Measurements from ENCODE around the gene ADORA1.

Gene ADORA1

DNA sequence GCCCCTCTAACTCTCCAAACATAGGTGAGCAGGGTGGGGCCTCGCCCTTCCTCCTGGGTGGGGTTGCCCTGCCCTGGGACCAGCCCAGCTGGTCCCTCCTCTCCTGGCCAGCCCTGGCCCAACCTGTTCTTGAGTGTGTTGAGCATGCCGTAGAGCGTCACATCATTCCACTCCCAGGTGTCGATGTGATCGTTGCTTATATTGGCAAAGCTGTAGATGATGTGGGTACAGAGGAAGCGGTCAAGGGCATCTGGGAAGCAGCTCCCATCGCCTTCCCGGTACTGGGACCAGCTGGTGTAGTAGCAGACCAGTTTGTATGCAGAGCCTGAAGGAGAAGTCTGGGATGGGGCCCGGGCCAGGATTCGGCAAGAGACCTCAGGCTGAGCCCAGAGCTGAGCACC lies 57.5 kb downstream of the ADORA1 start:
- no peaks in the 10 kb centered on the region for H3K27me3 ChIP-seq (ENCODE audit: control insufficient read depth in 1 of 2, insufficient read depth in 2 of 2, low read length in 2 of 2)
- no peaks in the 10 kb centered on the region for H3K9me3 ChIP-seq (ENCODE audit: control insufficient read depth in 2 of 2, low read length in 2 of 2)
- no peak overlapping the region for H3K4me3 ChIP-seq (ENCODE audit: low read length in 2 of 2)
- H3K27ac ChIP-seq (ENCODE audit: low read length) = no peak overlapping the region
- H3K9ac ChIP-seq (ENCODE audit: low read length in 2 of 2) = no peak overlapping the region
- H3K36me3 ChIP-seq (ENCODE audit: control insufficient read depth in 2 of 2, insufficient read depth in 2 of 2, low read length in 2 of 2) = no peaks in the 10 kb centered on the region
- H3K4me1 ChIP-seq (ENCODE audit: control insufficient read depth, insufficient read depth, low read length) = no peaks in the 10 kb centered on the region

DNA sequence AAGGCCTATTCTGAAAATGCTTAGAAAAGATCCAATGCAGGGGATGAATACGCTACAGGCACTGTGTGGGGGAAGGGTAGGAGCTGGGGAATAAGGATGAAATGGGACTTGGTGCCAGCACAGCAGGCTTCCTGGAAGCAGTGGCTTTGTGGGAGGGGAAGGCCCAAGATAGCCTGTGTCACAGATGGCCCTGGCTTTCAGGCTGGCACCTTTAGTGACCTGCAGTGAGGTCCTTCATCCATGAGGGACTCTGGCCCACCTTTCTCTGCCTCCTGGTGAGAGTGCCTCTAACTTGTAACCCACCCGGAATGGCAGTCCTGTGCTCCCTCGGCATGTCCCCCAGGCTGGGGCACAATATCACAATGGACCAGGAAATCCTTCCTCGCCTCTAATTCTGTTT lies 58.1 kb downstream of the ADORA1 start:
- H3K4me1 ChIP-seq (ENCODE audit: control insufficient read depth, insufficient read depth, low read length) = no peaks in the 10 kb centered on the region
- H3K9me3 ChIP-seq (ENCODE audit: control insufficient read depth in 2 of 2, low read length in 2 of 2) = no peaks in the 10 kb centered on the region
- H3K27me3 ChIP-seq (ENCODE audit: control insufficient read depth in 1 of 2, insufficient read depth in 2 of 2, low read length in 2 of 2) = no peaks in the 10 kb centered on the region
- H3K36me3 ChIP-seq (ENCODE audit: control insufficient read depth in 2 of 2, insufficient read depth in 2 of 2, low read length in 2 of 2) = no peaks in the 10 kb centered on the region
- no peak overlapping the region for H3K4me3 ChIP-seq (ENCODE audit: low read length in 2 of 2)
- H3K27ac ChIP-seq (ENCODE audit: low read length) = no peak overlapping the region
- H3K9ac ChIP-seq (ENCODE audit: low read length in 2 of 2) = no peak overlapping the region

DNA sequence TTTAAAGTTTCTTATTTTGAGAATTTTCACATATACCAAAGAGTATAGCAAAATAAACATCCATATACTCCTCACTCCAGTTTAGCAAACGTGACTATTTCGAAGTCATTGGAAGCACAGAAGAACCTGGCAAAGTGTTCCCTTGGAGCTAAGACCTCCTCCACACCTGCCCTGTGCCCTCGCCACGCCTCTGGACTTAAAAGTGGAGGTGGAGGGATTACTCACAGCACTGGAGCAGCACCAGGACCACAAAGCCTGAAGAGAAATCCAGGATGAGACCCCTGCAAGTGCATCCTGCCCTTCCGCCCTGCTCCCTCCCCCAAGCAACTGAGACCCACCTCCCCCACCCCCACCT lies 58.5 kb downstream of the ADORA1 start:
- Histone ChIP-seq H3K27ac (ENCODE audit: low read length) (no peak overlapping the region), H3K27me3 (ENCODE audit: control insufficient read depth in 1 of 2, insufficient read depth in 2 of 2, low read length in 2 of 2) (no peaks in the 10 kb centered on the region), H3K9me3 (ENCODE audit: control insufficient read depth in 2 of 2, low read length in 2 of 2) (no peaks in the 10 kb centered on the region), H3K4me3 (ENCODE audit: low read length in 2 of 2) (no peak overlapping the region), H3K9ac (ENCODE audit: low read length in 2 of 2) (no peak overlapping the region), H3K4me1 (ENCODE audit: control insufficient read depth, insufficient read depth, low read length) (no peaks in the 10 kb centered on the region), H3K36me3 (ENCODE audit: control insufficient read depth in 2 of 2, insufficient read depth in 2 of 2, low read length in 2 of 2) (no peaks in the 10 kb centered on the region)

DNA sequence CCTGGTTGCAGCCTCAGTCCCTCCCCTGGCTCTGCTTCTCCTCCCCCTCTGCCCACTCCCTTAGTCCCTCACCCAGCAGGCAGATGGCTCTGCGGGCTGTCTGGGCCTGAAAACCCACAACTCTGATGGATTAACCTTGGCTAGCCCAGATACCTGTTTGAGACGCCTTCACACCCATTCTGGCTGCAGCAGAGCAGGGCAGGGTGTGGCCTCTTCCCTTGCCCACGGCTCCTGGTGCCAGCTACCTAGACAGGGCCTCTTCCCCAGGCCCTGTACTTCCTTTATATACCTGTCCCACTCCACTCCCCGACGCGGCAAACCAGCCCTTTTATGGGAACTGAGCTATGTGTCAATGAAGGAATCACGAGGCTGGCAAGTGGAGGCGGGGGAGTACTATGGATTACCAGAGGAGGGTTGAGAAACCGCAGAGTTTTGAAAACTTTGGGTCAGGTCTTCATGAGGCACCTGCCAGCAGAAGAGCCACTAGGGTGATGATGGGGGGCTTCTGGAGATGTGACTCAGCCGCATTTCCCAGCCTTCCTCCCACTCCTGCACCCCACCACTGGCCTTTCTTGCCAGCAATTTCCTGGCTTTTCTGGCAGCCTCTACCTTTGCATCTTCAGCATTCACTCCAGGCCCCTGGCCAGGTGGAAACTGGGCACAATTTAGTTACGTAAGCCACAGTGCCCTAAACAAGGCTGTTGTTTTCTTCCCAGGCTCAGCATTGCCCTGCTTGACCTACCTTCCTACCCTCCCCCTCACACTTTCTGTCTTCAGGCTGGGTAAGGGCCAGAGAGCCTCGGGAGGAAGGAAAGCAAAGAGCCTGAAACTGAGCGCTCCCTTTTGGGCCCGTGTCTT lies 59.1 kb downstream of the ADORA1 start, which contains the start of gene CHI3L1:
Gene CHI3L1, minus strand, starts transcription at position 259 of the 858 bp plus-strand sequence. Its CDS starts 81 bp downstream, at position 178.
- H3K4me1 ChIP-seq (ENCODE audit: control insufficient read depth, insufficient read depth, low read length) = no peaks in the 10 kb centered on the region
- peak within 1 kb of the TSS in 1 of 2 donors; percentile 29 for H3K9ac ChIP-seq (ENCODE audit: low read length in 2 of 2)
- no peak within 1 kb of the TSS for H3K4me3 ChIP-seq (ENCODE audit: low read length in 2 of 2)
- no peak within 1 kb of the TSS for H3K27ac ChIP-seq (ENCODE audit: low read length)
- H3K27me3 ChIP-seq (ENCODE audit: control insufficient read depth in 1 of 2, insufficient read depth in 2 of 2, low read length in 2 of 2) = no peaks in the 10 kb centered on the region
- H3K36me3 ChIP-seq (ENCODE audit: control insufficient read depth in 2 of 2, insufficient read depth in 2 of 2, low read length in 2 of 2) = no peaks in the 10 kb centered on the region
- H3K9me3 ChIP-seq (ENCODE audit: control insufficient read depth in 2 of 2, low read length in 2 of 2) = no peaks in the 10 kb centered on the region

DNA sequence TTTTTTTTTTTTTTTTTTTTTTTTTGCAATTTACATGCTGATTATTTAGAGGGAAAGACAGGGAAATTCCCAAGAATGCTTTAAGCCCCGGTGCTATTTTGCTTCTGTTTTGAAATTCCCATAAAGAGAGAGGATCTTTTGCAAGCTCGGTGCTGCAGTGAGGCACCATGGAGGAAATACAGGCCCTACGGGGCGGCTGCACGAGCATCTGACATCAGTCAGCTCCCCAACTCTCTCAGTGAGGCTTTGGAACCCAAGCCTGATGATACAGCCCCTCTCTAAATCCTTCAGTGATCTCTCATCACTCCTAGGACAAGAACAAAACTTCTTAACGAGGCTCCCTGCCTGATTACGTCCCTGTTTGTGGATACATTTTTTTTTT lies 59.8 kb downstream of the ADORA1 start:
- no peaks in the 10 kb centered on the region for H3K9me3 ChIP-seq (ENCODE audit: control insufficient read depth in 2 of 2, low read length in 2 of 2)
- no peak overlapping the region for H3K4me3 ChIP-seq (ENCODE audit: low read length in 2 of 2)
- H3K4me1 ChIP-seq (ENCODE audit: control insufficient read depth, insufficient read depth, low read length) = no peaks in the 10 kb centered on the region
- H3K9ac ChIP-seq (ENCODE audit: low read length in 2 of 2) = peak overlapping the region in 1 of 2 donors; percentile 29
- no peak overlapping the region for H3K27ac ChIP-seq (ENCODE audit: low read length)
- H3K27me3 ChIP-seq (ENCODE audit: control insufficient read depth in 1 of 2, insufficient read depth in 2 of 2, low read length in 2 of 2) = no peaks in the 10 kb centered on the region
- no peaks in the 10 kb centered on the region for H3K36me3 ChIP-seq (ENCODE audit: control insufficient read depth in 2 of 2, insufficient read depth in 2 of 2, low read length in 2 of 2)

DNA sequence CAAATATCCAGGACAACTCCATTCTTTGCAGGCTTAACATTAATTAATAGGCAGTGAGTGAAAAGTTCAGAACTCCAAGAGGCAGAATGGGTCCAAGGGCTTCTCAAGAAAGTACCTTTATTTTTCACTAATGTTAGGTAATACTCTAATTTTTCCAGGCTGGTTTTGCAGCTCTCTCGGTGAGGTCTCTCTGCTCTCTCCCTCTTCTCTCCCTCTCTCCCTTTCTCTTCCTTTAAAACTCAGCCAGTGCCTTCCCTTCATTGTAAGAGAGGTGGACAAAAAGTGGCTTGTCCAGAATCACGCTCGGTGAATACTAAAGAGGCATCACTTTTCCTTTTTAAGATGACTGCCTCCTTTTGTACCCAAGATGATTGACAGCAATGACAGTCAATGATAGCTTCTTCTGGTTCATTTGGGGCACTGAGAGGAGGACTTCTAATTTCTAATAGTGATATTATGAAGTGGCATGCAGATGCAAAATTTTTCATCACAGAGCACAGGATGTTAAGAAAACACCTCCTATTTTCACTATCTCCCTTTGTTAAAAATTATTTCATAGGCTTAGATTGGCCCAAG lies 60.3 kb downstream of the ADORA1 start:
- H3K27ac ChIP-seq (ENCODE audit: low read length) = no peak overlapping the region

DNA sequence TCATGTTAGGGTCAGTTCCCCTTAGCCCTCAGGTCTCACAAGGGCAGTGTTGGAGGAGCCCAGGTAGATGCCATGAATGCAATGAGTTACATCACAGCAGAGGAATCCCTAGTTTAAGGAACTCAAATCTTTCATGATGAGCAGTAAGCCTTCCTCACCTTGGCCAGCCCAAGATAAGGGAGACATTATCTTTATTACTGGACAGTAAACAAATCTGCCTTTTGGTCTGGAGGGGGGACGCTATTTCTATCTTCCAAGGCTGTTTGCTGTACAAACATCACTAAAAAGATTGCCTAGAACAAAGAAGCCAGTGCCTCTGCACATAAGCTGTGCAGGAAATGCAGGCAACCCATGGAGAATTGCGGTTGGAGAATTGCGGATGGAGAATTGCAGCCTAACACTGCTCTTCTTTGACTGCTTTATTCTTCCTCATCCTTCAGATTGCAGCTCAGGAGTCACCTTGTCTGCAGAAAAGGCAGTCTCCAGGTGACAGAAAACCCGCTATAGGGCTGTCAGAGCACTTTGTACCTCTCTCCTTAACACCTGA lies 61.2 kb downstream of the ADORA1 start:
- no peaks in the 10 kb centered on the region for H3K27me3 ChIP-seq (ENCODE audit: control insufficient read depth in 1 of 2, insufficient read depth in 2 of 2, low read length in 2 of 2)
- H3K27ac ChIP-seq (ENCODE audit: low read length) = no peak overlapping the region
- H3K36me3 ChIP-seq (ENCODE audit: control insufficient read depth in 2 of 2, insufficient read depth in 2 of 2, low read length in 2 of 2) = no peaks in the 10 kb centered on the region
- H3K4me1 ChIP-seq (ENCODE audit: control insufficient read depth, insufficient read depth, low read length) = no peaks in the 10 kb centered on the region
- no peak overlapping the region for H3K9ac ChIP-seq (ENCODE audit: low read length in 2 of 2)
- no peak overlapping the region for H3K4me3 ChIP-seq (ENCODE audit: low read length in 2 of 2)
- H3K9me3 ChIP-seq (ENCODE audit: control insufficient read depth in 2 of 2, low read length in 2 of 2) = no peaks in the 10 kb centered on the region

More for the DNA sequence above, 60.3 kb downstream of the ADORA1 start:
- no peaks in the 10 kb centered on the region for H3K4me1 ChIP-seq (ENCODE audit: control insufficient read depth, insufficient read depth, low read length)
- H3K9ac ChIP-seq (ENCODE audit: low read length in 2 of 2) = peak overlapping the region in 1 of 2 donors; percentile 29
- no peaks in the 10 kb centered on the region for H3K27me3 ChIP-seq (ENCODE audit: control insufficient read depth in 1 of 2, insufficient read depth in 2 of 2, low read length in 2 of 2)
- no peaks in the 10 kb centered on the region for H3K9me3 ChIP-seq (ENCODE audit: control insufficient read depth in 2 of 2, low read length in 2 of 2)
- H3K4me3 ChIP-seq (ENCODE audit: low read length in 2 of 2) = no peak overlapping the region
- H3K36me3 ChIP-seq (ENCODE audit: control insufficient read depth in 2 of 2, insufficient read depth in 2 of 2, low read length in 2 of 2) = no peaks in the 10 kb centered on the region

DNA sequence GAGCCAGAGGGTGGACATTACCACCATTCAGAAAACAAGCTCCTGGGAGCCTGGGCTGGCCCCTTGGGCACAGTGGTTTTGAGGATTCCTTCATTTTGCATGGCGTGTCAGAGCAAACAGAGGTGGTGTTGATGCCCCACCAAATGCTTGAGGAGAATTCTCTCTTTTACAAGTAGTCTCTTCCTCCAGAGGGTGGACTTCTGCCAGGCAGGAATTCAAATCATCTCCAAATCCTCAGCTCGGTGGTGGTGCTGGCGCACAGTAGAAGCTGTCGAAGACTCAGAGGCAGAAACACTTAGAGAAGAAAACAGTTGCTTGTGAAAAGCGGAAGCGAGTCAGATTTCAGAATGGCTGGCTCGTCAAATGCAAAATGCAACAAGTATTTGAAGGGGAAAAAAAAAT lies 62.4 kb downstream of the ADORA1 start:
- Histone ChIP-seq H3K9ac (ENCODE audit: low read length in 2 of 2) (no peak overlapping the region), H3K36me3 (ENCODE audit: control insufficient read depth in 2 of 2, insufficient read depth in 2 of 2, low read length in 2 of 2) (no peaks in the 10 kb centered on the region), H3K4me1 (ENCODE audit: control insufficient read depth, insufficient read depth, low read length) (no peaks in the 10 kb centered on the region), H3K27me3 (ENCODE audit: control insufficient read depth in 1 of 2, insufficient read depth in 2 of 2, low read length in 2 of 2) (no peaks in the 10 kb centered on the region), H3K9me3 (ENCODE audit: control insufficient read depth in 2 of 2, low read length in 2 of 2) (no peaks in the 10 kb centered on the region), H3K4me3 (ENCODE audit: low read length in 2 of 2) (no peak overlapping the region), H3K27ac (ENCODE audit: low read length) (no peak overlapping the region)

DNA sequence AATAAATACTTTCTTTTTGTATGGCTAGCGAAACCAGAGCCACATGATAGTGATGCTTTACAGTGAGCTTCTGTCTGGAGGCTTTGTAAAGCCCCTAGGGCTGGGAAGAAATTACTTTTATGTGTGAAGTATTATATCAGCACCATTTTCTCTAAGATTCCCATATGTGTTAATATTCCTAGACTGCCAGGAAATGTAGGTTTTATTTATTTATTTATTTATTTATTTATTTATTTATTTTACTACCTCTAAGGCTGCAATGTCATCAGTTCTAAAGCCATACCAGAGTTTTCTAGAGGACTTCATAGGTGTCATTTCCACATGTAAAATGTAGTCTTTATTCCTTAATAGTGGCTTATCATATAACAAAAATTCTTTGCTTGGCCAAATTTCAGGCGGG lies 63.4 kb downstream of the ADORA1 start:
- no peaks in the 10 kb centered on the region for H3K36me3 ChIP-seq (ENCODE audit: control insufficient read depth in 2 of 2, insufficient read depth in 2 of 2, low read length in 2 of 2)
- no peaks in the 10 kb centered on the region for H3K27me3 ChIP-seq (ENCODE audit: control insufficient read depth in 1 of 2, insufficient read depth in 2 of 2, low read length in 2 of 2)
- H3K4me1 ChIP-seq (ENCODE audit: control insufficient read depth, insufficient read depth, low read length) = no peaks in the 10 kb centered on the region
- no peak overlapping the region for H3K27ac ChIP-seq (ENCODE audit: low read length)
- H3K4me3 ChIP-seq (ENCODE audit: low read length in 2 of 2) = no peak overlapping the region
- no peaks in the 10 kb centered on the region for H3K9me3 ChIP-seq (ENCODE audit: control insufficient read depth in 2 of 2, low read length in 2 of 2)
- H3K9ac ChIP-seq (ENCODE audit: low read length in 2 of 2) = no peak overlapping the region

DNA sequence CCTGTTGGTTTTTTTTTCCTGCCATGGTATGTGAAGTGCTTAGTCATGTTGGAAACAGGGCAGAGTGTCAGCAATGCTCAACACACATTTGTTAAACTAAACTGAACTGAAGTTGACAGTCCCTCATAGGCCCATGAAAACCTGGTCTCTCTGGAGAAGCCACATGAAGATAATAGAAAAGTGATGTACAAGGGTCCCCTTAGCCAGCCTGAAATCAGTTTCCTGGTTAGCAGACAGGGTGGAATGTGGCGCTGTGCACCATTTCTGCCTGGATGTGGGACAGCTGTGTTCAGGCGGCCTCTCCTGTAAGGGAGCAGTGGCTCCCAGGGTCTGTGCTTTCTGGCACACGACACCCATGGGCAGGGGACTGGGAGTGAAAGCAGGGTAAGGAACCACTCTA lies 68.8 kb downstream of the ADORA1 start:
- H3K27ac ChIP-seq (ENCODE audit: low read length) = no peak overlapping the region
- no peak overlapping the region for H3K9ac ChIP-seq (ENCODE audit: low read length in 2 of 2)
- H3K9me3 ChIP-seq (ENCODE audit: control insufficient read depth in 2 of 2, low read length in 2 of 2) = no peaks in the 10 kb centered on the region
- peaks cover 0 to 4% of the 10 kb centered on the region in 2 donors for H3K27me3 ChIP-seq (ENCODE audit: control insufficient read depth in 1 of 2, insufficient read depth in 2 of 2, low read length in 2 of 2)
- H3K36me3 ChIP-seq (ENCODE audit: control insufficient read depth in 2 of 2, insufficient read depth in 2 of 2, low read length in 2 of 2) = no peaks in the 10 kb centered on the region
- peaks cover 7% of the 10 kb centered on the region for H3K4me1 ChIP-seq (ENCODE audit: control insufficient read depth, insufficient read depth, low read length)
- H3K4me3 ChIP-seq (ENCODE audit: low read length in 2 of 2) = no peak overlapping the region

DNA sequence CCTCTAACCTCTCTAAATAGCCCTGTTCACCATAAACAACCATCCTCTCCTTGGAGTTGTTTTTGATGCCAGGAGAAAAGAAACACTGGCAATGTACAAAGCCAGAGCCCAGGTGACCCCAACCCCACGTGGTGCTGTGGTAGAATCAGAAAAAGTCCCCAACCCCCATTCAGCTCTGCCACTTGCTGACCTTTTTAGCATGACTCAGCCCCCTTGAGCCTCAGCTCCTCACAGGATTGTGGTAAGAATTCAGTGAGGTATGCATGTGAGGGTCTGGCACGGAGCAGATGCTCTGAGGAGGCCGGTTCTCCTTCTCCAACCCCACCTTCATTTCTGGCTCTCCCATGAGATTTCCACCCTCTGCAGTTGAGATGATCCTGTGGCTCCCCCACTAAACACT lies 70.1 kb downstream of the ADORA1 start:
- no peak overlapping the region for H3K27ac ChIP-seq (ENCODE audit: low read length)
- peaks cover 0 to 4% of the 10 kb centered on the region in 2 donors for H3K27me3 ChIP-seq (ENCODE audit: control insufficient read depth in 1 of 2, insufficient read depth in 2 of 2, low read length in 2 of 2)
- no peak overlapping the region for H3K9ac ChIP-seq (ENCODE audit: low read length in 2 of 2)
- H3K9me3 ChIP-seq (ENCODE audit: control insufficient read depth in 2 of 2, low read length in 2 of 2) = no peaks in the 10 kb centered on the region
- no peaks in the 10 kb centered on the region for H3K36me3 ChIP-seq (ENCODE audit: control insufficient read depth in 2 of 2, insufficient read depth in 2 of 2, low read length in 2 of 2)
- H3K4me3 ChIP-seq (ENCODE audit: low read length in 2 of 2) = no peak overlapping the region
- peaks cover 7% of the 10 kb centered on the region for H3K4me1 ChIP-seq (ENCODE audit: control insufficient read depth, insufficient read depth, low read length)

Measured in stomach smooth muscle (tissue), 2 donors.